GM12878 (cell line): ENCODE measurements around the gene CNDP2.

ENCODE experiments used
- ATF3 ChIP-seq: IDR thresholded peaks from 2 replicates; pipeline ENCODE4 v1.6.1; 2011; ENCODE audit warnings: low read depth, mild to moderate bottlenecking, low read length, moderate library complexity, borderline replicate concordance; ENCODE audit errors: extremely low read depth
- CHD2 ChIP-seq: IDR thresholded peaks from 2 replicates; pipeline ENCODE4 v1.6.1; 2011; ENCODE audit warnings: low read depth, low read length, improper control_type of control experiment, borderline replicate concordance
- CREB1 ChIP-seq: IDR thresholded peaks from 2 replicates; pipeline ENCODE4 v1.6.1; 2012; ENCODE audit warnings: low read depth, mild to moderate bottlenecking, inconsistent platforms
- CTCF ChIP-seq, 3 experiments: IDR thresholded peaks in 2 of 3; conservative IDR thresholded peaks in 1 of 3; 2 replicates each; pipeline ENCODE4 v1.5.1; 2011; ENCODE audit warnings: low read depth in 3 of 3, low read length in 3 of 3, mild to moderate bottlenecking in 3 of 3, control low read depth in 2 of 3, moderate library complexity in 2 of 3, inconsistent platforms in 1 of 3, mixed read lengths in 1 of 3; ENCODE audit not compliant: control insufficient read depth in 2 of 3, insufficient read depth in 1 of 3; ENCODE audit errors: extremely low read depth in 1 of 3
- KDM1A ChIP-seq: fragments of 200-600 bp; sonication (generic); IDR thresholded peaks from 2 replicates; pipeline ENCODE4 v1.6.1; 2016; ENCODE audit warnings: borderline replicate concordance
- PAX5 ChIP-seq: IDR thresholded peaks from 2 replicates; pipeline ENCODE4 v1.6.1; 2011; ENCODE audit warnings: low read depth, low read length, borderline replicate concordance
- PBX3 ChIP-seq: IDR thresholded peaks from 2 replicates; pipeline ENCODE4 v1.6.1; 2011; ENCODE audit warnings: mild to moderate bottlenecking, low read depth, low read length, moderate library complexity; ENCODE audit not compliant: insufficient replicate concordance
- POLR2AphosphoS2 ChIP-seq: IDR thresholded peaks from 2 replicates; pipeline ENCODE4 v1.6.1; 2011; ENCODE audit warnings: low read depth, mild to moderate bottlenecking, low read length, improper control_type of control experiment, moderate library complexity
- POLR2AphosphoS5 ChIP-seq: IDR thresholded peaks from 2 replicates; pipeline ENCODE4 v1.6.1; 2011; ENCODE audit warnings: mild to moderate bottlenecking, low read length, inconsistent platforms
- RBBP5 ChIP-seq: fragments of 200-600 bp; sonication (generic); conservative IDR thresholded peaks from 2 replicates; pipeline ENCODE4 v1.6.1; 2016
- REST ChIP-seq: IDR thresholded peaks from 2 replicates; pipeline ENCODE4 v1.6.1; 2012; ENCODE audit warnings: mild to moderate bottlenecking, low read depth, low read length

GRCh38 chr18:74529378-74529777 is 33.2 kb downstream of the CNDP2 start:
- TF ChIP-seq CTCF (IDR thresholded peaks at IDR 0.05 in 2 of 3, conservative IDR thresholded peaks at IDR 0.05 in 1 of 3; ENCODE audit: control insufficient read depth in 2 of 3, extremely low read depth in 1 of 3, insufficient read depth in 1 of 3, low read depth in 3 of 3, low read length in 3 of 3) (no peak), CREB1 (no peak), POLR2AphosphoS2 (no peak), KDM1A (no peak), PAX5 (no peak), RBBP5 (no peak), CHD2 (no peak), ATF3 (no peak), REST (no peak), PBX3 (no peak), POLR2AphosphoS5 (no peak)
